Breast epithelium (tissue), 3 donors: ENCODE measurements around the gene CFAP54.

Experiments used
- POLR2A ChIP-seq: fragments of 450-650 bp; IDR thresholded peaks from one replicate; pipeline ENCODE4 v1.6.1; 2016; ENCODE audit warnings: antibody characterized with exemption, mild to moderate bottlenecking, moderate library complexity
- POLR2AphosphoS5 ChIP-seq, 3 donors: sonication (generic); formaldehyde crosslinking; IDR thresholded peaks; one replicate each; pipeline ENCODE4 v1.6.1; 2017; ENCODE audit warnings: antibody characterized with exemption in 3 of 3
- TF ChIP-seq, protein P1 (sequence below), 3 donors: fragments of 450-650 bp; IDR thresholded peaks; one replicate each; pipeline ENCODE4 v1.5.1; 2016 to 2017; ENCODE audit warnings: antibody characterized with exemption in 3 of 3, mild to moderate bottlenecking in 3 of 3, moderate library complexity in 3 of 3

DNA sequence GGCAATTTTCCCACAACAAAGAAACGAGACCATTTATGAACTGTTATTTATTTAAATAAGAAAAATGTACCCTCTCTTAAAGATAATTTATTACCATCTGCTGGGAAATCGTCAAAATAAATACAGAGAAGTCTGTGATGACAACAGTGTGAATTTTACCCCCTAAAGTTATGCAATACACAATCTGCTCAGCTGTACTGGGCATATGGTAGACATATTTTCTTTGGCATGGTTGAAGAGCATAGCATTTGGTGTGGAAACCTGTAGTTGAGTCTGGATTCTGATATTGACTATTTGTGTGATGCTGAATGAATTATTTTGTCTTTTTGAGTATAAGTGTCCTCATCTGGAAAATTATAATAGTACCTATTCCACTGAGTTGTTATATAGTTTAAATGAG is 60.0 kb downstream of the CFAP54 start:
- TF ChIP-seq, protein P1, sequence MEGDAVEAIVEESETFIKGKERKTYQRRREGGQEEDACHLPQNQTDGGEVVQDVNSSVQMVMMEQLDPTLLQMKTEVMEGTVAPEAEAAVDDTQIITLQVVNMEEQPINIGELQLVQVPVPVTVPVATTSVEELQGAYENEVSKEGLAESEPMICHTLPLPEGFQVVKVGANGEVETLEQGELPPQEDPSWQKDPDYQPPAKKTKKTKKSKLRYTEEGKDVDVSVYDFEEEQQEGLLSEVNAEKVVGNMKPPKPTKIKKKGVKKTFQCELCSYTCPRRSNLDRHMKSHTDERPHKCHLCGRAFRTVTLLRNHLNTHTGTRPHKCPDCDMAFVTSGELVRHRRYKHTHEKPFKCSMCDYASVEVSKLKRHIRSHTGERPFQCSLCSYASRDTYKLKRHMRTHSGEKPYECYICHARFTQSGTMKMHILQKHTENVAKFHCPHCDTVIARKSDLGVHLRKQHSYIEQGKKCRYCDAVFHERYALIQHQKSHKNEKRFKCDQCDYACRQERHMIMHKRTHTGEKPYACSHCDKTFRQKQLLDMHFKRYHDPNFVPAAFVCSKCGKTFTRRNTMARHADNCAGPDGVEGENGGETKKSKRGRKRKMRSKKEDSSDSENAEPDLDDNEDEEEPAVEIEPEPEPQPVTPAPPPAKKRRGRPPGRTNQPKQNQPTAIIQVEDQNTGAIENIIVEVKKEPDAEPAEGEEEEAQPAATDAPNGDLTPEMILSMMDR (IDR thresholded peaks at IDR 0.05) = no peak
- TF ChIP-seq POLR2A = no peak
- no peak for TF ChIP-seq POLR2AphosphoS5 (IDR thresholded peaks at IDR 0.05)
